CD4-positive, alpha-beta T cell treated with Interleukin-10 for 1 hour (primary cell): ENCODE data around the gene APOLD1.
"Not testable (repeated sequence)": the region's sequence is repeated elsewhere in the genome, so short reads cannot be mapped to it uniquely, and the experiment has no call there.

Experiments
- DNase-seq: peaks from one replicate; pipeline ENCODE4 v3.0.0-alpha.2; 2020

The APOLD1 gene

DNA sequence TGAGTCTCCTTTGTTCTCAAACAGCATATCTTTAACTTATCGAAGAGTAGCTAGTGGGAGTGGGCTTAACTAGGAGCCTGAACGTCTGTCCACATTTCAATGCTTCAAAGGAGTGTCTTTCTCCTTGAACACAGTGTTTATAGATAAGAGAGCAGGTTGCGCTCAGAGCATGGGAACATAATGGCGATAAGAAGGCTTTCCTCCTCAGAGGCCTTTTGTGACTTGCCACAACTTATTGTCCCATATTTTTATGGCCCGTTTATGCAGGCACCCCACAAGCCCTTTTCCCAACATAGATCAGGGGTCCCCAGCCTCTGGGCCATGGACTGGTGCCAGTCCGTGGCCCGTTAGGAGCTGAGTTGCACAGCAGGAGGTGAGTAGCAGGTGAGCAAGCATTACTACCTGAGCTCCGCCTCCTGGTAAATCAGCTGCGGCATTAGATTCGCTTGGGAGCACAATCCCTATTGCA is 25.1 kb downstream of the APOLD1 start:
- DNase-seq = no peak

DNA sequence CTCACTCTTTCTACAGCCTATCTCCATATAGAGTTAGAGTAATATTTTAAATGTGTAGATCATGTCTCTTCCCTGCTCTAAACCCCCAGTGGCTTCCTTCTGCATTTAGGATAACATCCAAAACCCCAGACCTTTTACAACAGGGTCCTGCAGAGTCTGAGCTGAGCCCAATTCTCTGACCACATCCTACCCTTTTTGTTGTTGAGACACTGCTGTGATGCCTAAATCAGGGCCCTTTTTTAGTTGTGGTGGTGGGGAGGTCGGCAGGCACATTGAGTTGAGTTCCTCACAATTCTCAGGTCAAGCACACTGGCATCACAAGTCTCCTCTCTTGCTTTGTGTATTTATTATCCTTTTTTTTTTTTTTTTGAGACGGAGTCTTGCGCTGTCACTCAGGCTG is 25.9 kb downstream of the APOLD1 start:
- DNase-seq = no peak

- DNase-seq = no peak
These were observed 26.7 kb downstream of the APOLD1 start for GRCh38 chr12:12812174-12812573.

- no peak for DNase-seq
These were observed 27.2 kb downstream of the APOLD1 start for GRCh38 chr12:12812618-12813119.

DNA sequence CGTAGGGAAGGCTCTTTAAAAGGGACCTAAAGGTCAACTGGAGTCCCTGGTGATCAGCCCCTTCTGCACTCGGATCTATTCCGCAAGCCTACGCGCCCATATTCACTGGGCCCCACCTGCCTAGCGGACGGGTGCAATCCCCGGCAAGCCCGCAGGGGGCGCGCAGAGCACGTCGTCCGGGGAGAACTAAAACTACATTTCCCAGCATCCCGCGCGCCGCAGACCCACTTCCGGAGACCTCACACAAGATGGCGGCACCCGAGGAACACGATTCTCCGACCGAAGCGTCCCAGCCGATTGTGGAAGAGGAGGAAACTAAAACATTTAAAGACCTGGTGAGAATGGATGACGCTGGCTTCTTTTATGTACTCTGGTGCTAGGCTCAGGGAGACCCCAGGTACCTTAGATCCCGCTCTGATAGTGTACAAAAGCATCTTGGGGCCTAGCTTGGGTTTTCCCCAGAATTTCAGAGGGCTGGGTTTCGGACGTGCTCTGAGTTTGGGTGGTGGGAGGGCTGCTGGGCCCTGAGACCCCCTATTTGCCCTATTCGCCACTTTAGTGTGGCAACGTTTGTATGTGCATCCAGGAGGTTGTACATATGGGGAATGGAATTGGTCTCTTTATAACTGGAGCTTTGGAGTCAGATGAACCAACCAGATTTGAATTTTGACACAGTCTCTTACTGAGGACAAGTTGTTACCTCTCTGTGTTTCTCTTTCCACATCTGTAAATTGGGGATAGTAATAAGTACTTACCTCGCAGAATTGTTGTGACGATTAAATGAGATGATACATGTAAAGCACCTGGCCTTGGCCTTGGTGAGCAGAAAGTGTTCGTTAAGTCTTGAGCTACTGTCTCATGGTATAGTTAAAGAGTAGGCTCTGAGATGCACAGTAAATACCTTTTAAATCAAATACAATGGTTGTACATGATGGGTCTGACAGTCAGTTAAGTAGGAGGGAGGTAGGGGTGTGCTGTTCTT is 28.0 kb downstream of the APOLD1 start, which contains the start of gene DDX47:
Gene DDX47 (plus strand): TSS at position 227 of the 982 bp plus-strand sequence. CDS start 22 bp downstream, at position 249.
- DNase-seq = peak; percentile 96

- no peak for DNase-seq
These were observed 32.2 kb downstream of the APOLD1 start for GRCh38 chr12:12817616-12818015.

DNA sequence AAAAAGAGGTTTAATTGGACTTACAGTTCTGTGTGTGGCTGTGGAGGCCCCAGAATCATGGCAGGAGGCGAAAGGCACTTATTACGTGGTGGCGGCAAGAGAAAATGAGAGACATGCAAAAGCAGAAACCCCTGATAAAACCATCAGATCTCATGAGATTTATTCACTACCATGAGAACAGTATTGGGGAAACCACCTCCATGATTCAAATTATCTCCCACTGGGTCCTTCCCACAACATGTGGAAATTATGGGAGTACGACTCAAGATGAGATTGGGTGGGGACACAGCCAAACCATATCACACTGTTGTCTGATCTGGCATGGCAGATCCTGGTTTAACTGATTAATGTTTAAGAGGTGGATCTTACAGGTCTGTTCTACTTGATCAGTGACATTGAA is 33.2 kb downstream of the APOLD1 start:
- no peak for DNase-seq

DNA sequence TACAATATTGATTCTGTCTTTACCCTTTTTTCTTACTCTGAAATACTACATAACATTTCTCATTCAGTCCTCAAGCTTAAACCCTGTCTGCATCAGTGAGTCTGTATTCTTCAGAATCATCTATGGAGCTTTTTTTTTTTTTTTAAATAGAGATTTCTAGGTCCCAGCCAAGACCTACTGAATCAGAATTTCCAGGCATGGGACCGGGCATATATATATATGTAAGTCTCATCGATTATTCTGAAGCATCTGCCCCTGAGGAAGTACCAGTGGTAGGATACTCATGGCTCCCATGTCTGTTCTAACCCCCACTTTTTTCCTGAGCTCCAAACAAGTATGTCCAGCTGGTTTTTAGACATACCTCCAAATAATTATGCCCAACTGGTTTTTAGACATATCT is 33.8 kb downstream of the APOLD1 start:
- DNase-seq = no peak

DNA sequence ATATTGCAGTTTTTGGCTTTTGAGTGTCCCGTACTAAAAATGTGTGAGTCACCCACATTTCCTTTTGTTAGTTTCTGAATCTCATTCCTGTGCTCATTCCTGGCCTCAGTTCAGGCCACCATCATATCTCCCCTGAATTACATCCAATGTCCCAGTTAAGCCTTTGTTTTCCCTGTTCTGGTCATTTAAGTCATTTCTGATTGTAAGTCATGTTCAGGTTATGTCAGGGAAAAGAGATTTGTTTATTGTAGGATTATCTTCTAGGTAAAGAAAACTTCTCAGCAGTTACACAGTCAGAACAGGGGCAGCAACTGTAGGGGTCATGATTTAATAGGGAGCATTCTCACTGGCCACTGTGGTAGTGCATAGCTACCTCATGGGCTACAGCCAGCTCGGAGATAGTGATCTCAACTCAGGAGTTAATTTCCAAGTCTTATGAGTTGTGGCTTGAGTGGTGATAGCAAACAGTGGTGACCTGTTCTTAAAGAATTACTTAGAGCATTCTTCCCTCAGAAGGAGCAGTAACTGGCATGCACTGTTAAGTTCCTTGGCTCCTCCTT is 34.4 kb downstream of the APOLD1 start:
- DNase-seq = no peak

DNA sequence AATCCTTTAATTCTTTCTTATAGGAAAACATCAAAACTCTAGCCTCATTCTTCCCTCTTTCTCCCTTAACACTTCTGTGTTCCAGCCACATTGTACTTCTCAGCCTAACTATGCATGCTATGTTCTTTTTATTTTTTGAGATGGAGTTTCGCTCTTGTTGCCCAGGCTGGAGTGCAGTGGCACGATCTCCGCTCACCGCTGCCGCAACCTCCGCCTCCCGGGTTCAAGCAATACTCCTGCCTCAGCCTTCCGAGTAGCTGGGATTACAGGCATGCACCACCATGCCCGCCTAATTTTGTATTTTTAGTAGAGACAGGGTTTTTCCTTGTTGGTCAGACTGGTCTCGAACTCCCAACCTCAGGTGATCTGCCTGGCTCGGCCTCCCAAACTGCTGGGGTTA is 34.9 kb downstream of the APOLD1 start:
- not testable (repeated sequence) for DNase-seq

DNA sequence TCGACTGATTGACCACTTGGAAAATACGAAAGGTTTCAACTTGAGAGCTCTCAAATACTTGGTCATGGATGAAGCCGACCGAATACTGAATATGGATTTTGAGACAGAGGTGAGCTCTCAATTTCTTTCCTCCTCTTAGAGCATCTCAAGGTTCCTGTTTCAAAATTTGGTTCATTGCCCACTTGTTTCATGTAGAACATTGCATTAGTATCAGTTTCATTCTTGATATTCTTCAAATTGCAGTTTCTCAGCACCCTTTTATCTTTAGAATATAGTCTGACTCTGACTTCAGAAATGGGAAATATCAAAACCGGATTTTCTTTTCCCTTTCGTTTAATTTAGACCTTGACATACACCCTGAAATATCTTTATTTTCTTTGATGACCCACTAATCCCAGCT is 36.5 kb downstream of the APOLD1 start:
- no peak for DNase-seq

DNA sequence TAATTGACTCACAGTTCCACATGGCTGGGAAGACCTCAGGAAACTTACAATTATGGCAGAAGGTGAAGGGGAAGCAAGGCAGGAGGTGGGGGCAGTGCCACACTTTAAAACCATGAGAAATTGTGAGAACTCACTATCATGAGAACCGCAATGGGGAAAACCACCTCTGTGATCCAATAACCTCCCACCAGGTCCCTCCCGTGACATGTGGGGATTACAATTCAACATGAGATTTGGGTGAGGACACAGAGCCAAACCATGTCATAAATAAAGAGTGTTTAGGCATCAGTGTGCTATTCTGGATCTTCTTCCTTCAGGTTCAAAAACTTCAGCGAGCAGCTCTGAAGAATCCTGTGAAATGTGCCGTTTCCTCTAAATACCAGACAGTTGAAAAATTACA is 37.4 kb downstream of the APOLD1 start:
- DNase-seq = no peak

DNA sequence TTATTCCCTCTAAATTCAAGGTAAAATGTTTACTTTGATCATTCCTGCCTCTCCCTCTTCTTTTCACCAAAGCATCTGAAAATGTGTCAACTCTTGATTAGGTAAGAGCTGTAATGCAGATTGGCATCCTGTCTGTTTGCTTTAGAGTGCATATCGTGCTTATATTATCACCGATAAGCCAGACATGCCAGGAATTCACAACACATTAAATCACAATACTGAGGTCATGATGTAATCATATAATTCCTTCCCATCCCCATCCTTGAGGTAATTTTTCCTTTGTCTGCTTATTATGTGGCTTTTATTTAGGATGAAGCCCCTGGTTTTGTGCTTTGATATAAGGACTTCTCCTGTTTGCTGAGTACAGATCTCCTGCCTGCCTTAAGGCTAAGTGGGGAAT is 37.8 kb downstream of the APOLD1 start:
- no peak for DNase-seq

- DNase-seq = no peak
These were observed 38.4 kb downstream of the APOLD1 start for GRCh38 chr12:12823811-12824210.

GRCh38 chr12:12835378-12836146 is 50.1 kb downstream of the APOLD1 start:
- no peak for DNase-seq

DNA sequence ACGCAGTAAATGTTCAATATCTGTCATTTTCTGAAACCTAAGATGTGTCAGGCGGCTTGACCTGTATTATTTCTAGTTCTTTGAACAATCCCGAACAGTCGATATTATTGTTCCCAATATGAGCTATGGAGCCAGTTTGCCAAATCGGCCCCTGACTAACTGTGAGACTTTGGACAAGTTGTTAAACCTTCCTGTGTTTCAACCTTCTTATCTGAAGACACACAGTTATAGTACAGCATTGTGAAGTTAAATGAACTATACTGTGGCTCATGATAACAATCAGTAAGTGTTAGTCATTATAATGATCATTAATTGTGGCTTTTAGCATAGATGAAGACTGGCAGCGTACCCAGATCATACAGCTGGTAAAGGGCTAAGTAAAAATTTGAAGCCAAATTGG is 51.1 kb downstream of the APOLD1 start:
- no peak for DNase-seq

DNA sequence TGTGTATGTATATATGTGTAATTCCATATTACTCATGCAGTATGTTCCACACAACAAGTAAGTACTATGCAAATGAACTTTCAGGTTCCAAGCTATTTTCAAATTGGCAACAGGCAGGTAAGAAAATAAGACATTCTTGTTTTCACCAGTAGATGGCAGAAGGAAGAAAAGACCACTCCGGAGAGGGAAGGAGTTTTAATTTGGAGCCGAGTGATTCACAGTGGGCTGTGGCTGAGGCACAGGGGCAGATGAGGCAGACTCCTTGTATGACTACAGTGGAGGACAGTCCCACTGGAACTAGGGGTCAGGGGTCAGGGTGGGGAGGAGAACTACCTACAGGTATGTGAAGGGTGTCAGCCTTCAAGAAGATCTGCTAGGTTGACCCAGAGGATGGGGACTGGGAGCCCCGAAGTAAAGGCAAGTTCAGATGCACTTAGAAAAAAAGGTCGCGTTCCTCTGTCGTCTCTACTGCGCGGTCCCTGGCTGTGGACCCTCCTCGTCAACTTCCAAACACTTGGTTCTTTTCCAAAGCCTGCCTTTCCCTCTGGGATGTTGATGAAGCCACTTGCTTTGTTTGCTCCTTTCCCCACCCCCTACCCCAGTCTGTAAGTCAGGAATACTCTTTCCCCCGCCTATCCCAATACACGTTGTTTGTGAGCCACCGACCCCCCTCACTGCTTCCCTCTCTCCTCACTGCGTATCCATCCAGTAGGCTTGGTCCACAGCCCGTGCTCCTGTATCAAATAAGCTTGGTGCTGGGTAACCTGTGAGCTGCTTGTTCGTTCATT is 51.8 kb downstream of the APOLD1 start:
- DNase-seq = peak; percentile 58

GRCh38 chr12:12837813-12838153 is 52.3 kb downstream of the APOLD1 start:
- DNase-seq = no peak

DNA sequence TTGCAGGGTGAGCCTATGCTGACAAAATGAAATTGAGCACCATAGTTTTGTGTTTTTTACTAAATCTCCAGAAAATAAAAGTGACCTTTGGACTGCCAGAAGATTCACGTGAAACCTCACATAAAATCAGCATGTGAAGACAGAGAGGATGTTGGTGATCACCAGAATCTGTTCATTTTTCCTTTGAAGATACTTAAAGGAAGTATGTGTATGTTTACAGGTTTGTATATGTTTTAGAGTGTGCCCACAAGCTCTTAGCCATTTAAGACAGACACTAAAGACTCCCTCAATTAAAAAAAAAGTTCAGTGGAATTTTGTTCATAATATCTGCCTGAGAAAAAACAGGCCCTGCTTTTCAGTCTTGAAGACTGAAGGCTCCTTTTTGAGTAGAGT is 53.5 kb downstream of the APOLD1 start:
- no peak for DNase-seq

DNA sequence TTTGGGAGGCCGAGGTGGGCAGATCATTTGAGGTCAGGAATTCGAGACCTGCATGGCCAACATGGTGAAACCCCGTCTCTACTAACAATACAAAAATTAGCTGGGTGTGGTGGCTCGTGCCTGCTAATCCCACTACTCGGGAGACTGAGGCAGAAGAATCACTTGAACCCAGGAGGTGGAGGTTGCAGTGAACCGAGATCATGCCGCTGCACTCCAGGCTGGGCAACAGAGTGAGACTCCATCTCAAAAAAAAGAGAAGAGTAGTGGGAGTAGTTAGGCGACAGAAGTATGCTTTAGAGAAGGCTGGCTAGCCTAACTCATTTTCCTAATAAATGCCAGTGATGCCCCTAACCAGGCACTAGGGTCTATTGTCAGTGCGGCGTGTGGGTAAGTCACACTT is 54.0 kb downstream of the APOLD1 start:
- not testable (repeated sequence) for DNase-seq

DNA sequence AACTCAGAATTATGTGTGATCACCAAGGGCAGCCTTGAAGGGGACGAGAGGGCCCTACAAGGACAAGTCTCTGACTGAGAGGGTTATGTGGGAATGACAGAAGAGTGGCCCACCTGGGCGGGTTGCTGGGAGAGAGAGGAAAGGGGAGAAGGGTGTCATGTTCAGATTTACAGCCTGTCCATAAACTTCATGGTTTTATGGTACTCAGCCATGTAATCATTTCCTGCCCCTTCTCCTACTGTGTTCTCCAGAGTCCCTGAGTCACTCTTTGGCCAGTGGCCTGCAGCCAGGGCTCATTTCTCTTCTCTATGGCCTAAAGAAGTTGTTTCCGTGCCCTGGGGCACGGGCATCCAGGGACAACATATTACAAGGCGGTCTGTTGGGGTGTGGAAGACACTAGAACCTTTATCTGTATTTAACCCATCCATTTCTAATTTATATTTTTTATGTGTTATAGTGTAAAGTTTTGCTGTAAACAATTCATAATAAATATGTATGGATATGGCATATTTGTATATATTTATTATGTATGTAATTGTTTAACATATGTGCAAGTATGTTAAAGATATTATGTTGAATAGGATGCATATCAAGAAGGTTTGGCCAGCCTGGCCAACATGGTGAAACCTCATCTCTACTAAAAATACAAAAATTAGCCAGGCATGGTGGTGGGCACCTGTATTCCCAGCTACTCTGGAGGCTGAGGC is 54.6 kb downstream of the APOLD1 start:
- no peak for DNase-seq

- DNase-seq = no peak
These were observed 55.1 kb downstream of the APOLD1 start for GRCh38 chr12:12840580-12840899.
